Panc1 (cell line): ENCODE results near the gene TMA16. TPM values are rescaled to one million over a fixed set of nuclear protein-coding genes. Genes with fewer than 3 reads are reported as not detected.

Source experiments
- ATAC-seq: fragments of 200-7000 bp; cut with Tn5 transposase; 2 replicates; pipeline ENCODE4 v1.9.1; 2020; ENCODE audit warnings: mild to moderate bottlenecking, moderate library complexity
- BruUV-seq: library from RNA; stranded (reverse); fragments of 400-500 nt; replicated peaks from 2 replicates; lab custom pipeline; 2021; lab: Mats Ljungman, UMichigan
- CTCF ChIA-PET: fragments of 300-600 bp; sonication (Branson Sonifier 250); formaldehyde crosslinking; loops from one replicate; lab custom pipeline; 2022; ENCODE audit warnings: antibody characterized with exemption; lab: Charles Lee
- POLR2A ChIA-PET: fragments of 300-600 bp; sonication (Branson Sonifier 250); formaldehyde crosslinking; loops from one replicate; lab custom pipeline; 2022; ENCODE audit warnings: antibody characterized with exemption; lab: Charles Lee
- DNase-seq: peaks from one replicate; pipeline ENCODE4 v3.0.0-alpha.2; 2010; ENCODE audit warnings: low read depth, low spot score
- H3K27ac ChIP-seq: 2 replicates; pipeline ENCODE4 v1.5.1; 2011; ENCODE audit warnings: mild to moderate bottlenecking, low read length, inconsistent platforms
- H3K27me3 ChIP-seq: fragments of 200-500 bp; sonication (Bioruptor generic); 2 replicates; pipeline ENCODE4 v1.6.0; 2014; ENCODE audit warnings: low read length, inconsistent platforms; ENCODE audit not compliant: control insufficient read depth, insufficient read depth
- H3K36me3 ChIP-seq: fragments of 200-500 bp; sonication (Bioruptor generic); 2 replicates; pipeline ENCODE4 v1.5.1; 2014; ENCODE audit warnings: inconsistent platforms, mild to moderate bottlenecking, low read length, moderate library complexity; ENCODE audit not compliant: control insufficient read depth, insufficient read depth
- H3K4me1 ChIP-seq: 2 replicates; pipeline ENCODE4 v1.5.1; 2011; ENCODE audit warnings: inconsistent platforms, mild to moderate bottlenecking, low read length, moderate library complexity; ENCODE audit not compliant: control insufficient read depth, insufficient read depth
- H3K4me3 ChIP-seq, 2 experiments: 2 replicates each; pipeline ENCODE4 v1.5.1; 2011 to 2012; ENCODE audit warnings: low read depth in 2 of 2, low read length in 2 of 2, mild to moderate bottlenecking in 2 of 2, inconsistent platforms in 1 of 2, moderate library complexity in 1 of 2
- H3K9me3 ChIP-seq: fragments of 200-500 bp; sonication (Bioruptor generic); 2 replicates; pipeline ENCODE4 v1.5.1; 2014; ENCODE audit warnings: low read depth, mild to moderate bottlenecking, inconsistent platforms, low read length, moderate library complexity; ENCODE audit not compliant: control insufficient read depth, insufficient read depth
- POLR2AphosphoS5 ChIP-seq: IDR thresholded peaks from 2 replicates; pipeline ENCODE4 v1.6.1; 2012; ENCODE audit warnings: mild to moderate bottlenecking, low read depth, low read length, moderate library complexity
- SIN3A ChIP-seq: IDR thresholded peaks from 2 replicates; pipeline ENCODE4 v1.6.1; 2012; ENCODE audit warnings: low read depth, mild to moderate bottlenecking, low read length, moderate library complexity, borderline replicate concordance; ENCODE audit not compliant: insufficient read depth
- TCF7L2 ChIP-seq: IDR thresholded peaks from 2 replicates; pipeline ENCODE4 v1.6.1; 2011; ENCODE audit warnings: mild to moderate bottlenecking, low read depth, low read length, inconsistent platforms
- in situ Hi-C: cut with HindIII; loops from 2 replicates; pipeline ENCODE4 v1.10.0; 2016; ENCODE audit warnings: low sequenced_read_pairs, low pct_unique_long_range_greater_than_20kb
- intact Hi-C: fragments of 100-400 bp; cut with micrococcal nuclease; formaldehyde crosslinking; loops from one replicate; pipeline ENCODE4 v1.10.0; 2022; ENCODE audit not compliant: unreplicated experiment
- total RNA-seq: library from RNA; stranded (reverse); gene quantifications from one replicate; pipeline ENCODE4 v1.2.1, GENCODE V29; 2021; ENCODE audit not compliant: unreplicated experiment
- TF ChIP-seq, protein P1 (sequence below), 2 experiments: IDR thresholded peaks; 2 replicates each; pipeline ENCODE4 v1.6.1; 2011 to 2012; ENCODE audit warnings: low read depth in 2 of 2, control low read depth in 1 of 2, low read length in 1 of 2, mild to moderate bottlenecking in 1 of 2, moderate library complexity in 1 of 2; ENCODE audit not compliant: insufficient read depth in 1 of 2
- TF ChIP-seq, protein P2 (sequence below): fragments of 450-650 bp; IDR thresholded peaks from 2 replicates; pipeline ENCODE4 v1.5.1; 2017; ENCODE audit warnings: mild to moderate bottlenecking

Gene TMA16
- total RNA-seq, 1 experiment from 2014 or later: 26.9 TPM

DNA sequence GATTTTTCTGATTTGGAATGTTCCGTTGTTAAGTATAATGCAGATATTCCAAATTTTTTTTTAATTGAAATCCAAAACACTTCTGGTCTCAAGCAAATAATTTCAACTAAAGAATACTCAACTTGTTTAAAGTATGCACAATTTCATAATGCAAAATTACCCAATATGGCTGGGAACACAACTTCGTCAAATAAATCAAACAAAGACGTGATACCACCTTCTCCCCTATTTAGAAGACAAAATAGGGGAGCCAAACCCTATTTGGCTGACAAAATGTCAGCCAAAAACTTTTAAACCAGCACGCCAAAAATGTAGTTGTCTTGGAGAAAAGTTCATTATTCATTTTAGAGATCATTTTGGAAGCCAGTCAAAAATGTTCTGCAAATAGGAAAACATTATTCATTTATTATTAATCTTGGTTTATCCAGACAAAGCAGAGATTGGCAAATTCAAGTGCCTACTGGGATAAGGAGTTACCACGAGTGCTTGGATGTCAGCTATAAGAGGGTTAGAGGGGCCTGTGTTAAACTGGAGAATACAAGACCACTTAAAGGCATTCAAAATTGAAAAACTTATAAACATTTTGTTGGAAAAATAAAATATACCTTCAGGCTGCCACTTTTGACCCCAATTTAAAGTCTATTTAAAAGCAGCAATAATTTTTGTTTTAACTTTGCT is 17.6 kb upstream of the TMA16 start:
- DNase-seq: no peak
- no TSS peak for BruUV-seq
- intact Hi-C loops (no loop called here), in situ Hi-C loops (no loop called here)
- no peaks in the 10 kb centered on the region for H3K27me3 ChIP-seq
- CTCF ChIA-PET: no interaction called here
- H3K4me3 ChIP-seq: no peak overlapping the region
- H3K9me3 ChIP-seq: no peaks in the 10 kb centered on the region
- no peak for TF ChIP-seq POLR2AphosphoS5
- TF ChIP-seq, protein P1, sequence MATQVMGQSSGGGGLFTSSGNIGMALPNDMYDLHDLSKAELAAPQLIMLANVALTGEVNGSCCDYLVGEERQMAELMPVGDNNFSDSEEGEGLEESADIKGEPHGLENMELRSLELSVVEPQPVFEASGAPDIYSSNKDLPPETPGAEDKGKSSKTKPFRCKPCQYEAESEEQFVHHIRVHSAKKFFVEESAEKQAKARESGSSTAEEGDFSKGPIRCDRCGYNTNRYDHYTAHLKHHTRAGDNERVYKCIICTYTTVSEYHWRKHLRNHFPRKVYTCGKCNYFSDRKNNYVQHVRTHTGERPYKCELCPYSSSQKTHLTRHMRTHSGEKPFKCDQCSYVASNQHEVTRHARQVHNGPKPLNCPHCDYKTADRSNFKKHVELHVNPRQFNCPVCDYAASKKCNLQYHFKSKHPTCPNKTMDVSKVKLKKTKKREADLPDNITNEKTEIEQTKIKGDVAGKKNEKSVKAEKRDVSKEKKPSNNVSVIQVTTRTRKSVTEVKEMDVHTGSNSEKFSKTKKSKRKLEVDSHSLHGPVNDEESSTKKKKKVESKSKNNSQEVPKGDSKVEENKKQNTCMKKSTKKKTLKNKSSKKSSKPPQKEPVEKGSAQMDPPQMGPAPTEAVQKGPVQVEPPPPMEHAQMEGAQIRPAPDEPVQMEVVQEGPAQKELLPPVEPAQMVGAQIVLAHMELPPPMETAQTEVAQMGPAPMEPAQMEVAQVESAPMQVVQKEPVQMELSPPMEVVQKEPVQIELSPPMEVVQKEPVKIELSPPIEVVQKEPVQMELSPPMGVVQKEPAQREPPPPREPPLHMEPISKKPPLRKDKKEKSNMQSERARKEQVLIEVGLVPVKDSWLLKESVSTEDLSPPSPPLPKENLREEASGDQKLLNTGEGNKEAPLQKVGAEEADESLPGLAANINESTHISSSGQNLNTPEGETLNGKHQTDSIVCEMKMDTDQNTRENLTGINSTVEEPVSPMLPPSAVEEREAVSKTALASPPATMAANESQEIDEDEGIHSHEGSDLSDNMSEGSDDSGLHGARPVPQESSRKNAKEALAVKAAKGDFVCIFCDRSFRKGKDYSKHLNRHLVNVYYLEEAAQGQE (IDR thresholded peaks at IDR 0.05; ENCODE audit: insufficient read depth in 1 of 2, low read depth in 2 of 2, low read length in 1 of 2): no peak
- TF ChIP-seq TCF7L2: no peak
- TF ChIP-seq, protein P2, sequence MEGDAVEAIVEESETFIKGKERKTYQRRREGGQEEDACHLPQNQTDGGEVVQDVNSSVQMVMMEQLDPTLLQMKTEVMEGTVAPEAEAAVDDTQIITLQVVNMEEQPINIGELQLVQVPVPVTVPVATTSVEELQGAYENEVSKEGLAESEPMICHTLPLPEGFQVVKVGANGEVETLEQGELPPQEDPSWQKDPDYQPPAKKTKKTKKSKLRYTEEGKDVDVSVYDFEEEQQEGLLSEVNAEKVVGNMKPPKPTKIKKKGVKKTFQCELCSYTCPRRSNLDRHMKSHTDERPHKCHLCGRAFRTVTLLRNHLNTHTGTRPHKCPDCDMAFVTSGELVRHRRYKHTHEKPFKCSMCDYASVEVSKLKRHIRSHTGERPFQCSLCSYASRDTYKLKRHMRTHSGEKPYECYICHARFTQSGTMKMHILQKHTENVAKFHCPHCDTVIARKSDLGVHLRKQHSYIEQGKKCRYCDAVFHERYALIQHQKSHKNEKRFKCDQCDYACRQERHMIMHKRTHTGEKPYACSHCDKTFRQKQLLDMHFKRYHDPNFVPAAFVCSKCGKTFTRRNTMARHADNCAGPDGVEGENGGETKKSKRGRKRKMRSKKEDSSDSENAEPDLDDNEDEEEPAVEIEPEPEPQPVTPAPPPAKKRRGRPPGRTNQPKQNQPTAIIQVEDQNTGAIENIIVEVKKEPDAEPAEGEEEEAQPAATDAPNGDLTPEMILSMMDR: no peak
- TF ChIP-seq SIN3A: no peak
- no peaks in the 10 kb centered on the region for H3K36me3 ChIP-seq
- POLR2A ChIA-PET: no interaction called here
- no peak for ATAC-seq
- H3K4me1 ChIP-seq: no peaks in the 10 kb centered on the region
- no peak overlapping the region for H3K27ac ChIP-seq

DNA sequence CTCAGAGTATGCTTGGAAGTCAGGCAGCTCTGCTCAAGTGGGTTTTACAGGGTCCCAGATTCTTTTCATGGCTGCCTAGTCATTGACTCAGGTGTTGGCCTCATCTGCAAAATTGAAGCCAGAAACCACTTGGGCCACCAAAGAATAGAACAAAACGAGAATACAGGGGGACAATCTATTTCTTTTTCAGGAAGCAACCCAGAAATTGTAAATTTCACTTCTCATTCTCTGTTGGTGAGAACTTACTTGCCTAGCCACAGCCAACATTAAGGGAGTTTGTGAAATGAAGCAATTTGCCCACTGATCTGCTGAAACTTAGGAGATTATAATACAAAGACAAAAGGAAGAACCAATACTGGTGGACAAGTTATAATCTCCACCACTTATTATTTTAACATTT is 12.3 kb upstream of the TMA16 start:
- H3K9me3 ChIP-seq: no peaks in the 10 kb centered on the region
- DNase-seq (no peak), ATAC-seq (no peak)
- no peak overlapping the region for H3K4me3 ChIP-seq
- ChIA-PET POLR2A (no interaction called here), CTCF (no interaction called here)
- no peak for TF ChIP-seq POLR2AphosphoS5
- TF ChIP-seq, protein P1 (IDR thresholded peaks at IDR 0.05; ENCODE audit: insufficient read depth in 1 of 2, low read depth in 2 of 2, low read length in 1 of 2): no peak
- TF ChIP-seq SIN3A: no peak
- no peak for TF ChIP-seq TCF7L2
- TF ChIP-seq, protein P2: no peak
- intact Hi-C loops: no loop called here
- no peaks in the 10 kb centered on the region for H3K4me1 ChIP-seq
- H3K27me3 ChIP-seq: no peaks in the 10 kb centered on the region
- no peak overlapping the region for H3K27ac ChIP-seq
- BruUV-seq: no TSS peak
- in situ Hi-C loops: no loop called here
- no peaks in the 10 kb centered on the region for H3K36me3 ChIP-seq
